Breast epithelium (tissue), 4 donors: ENCODE results near the gene CD247. TPM values are rescaled to one million over a fixed set of nuclear protein-coding genes. Genes with fewer than 3 reads are reported as not detected.

Experiments used
- DNase-seq, 2 donors: peaks; one replicate each; pipeline ENCODE4 v3.0.0-alpha.2; 2019; ENCODE audit warnings: low spot score in 2 of 2
- H3K27ac ChIP-seq, 2 donors: fragments of 200-600 bp; sonication (generic) in 1 of 2; one replicate each; pipeline ENCODE4 v1.5.1; 2016 to 2019; ENCODE audit warnings: mild to moderate bottlenecking in 1 of 2
- H3K27me3 ChIP-seq, 2 donors: fragments of 200-600 bp; sonication (generic) in 1 of 2; one replicate each; pipeline versions ENCODE4 v1.5.1 to v1.6.0; 2017 to 2019; ENCODE audit warnings: control low read depth in 1 of 2, mild to moderate bottlenecking in 1 of 2
- H3K36me3 ChIP-seq: fragments of 200-600 bp; one replicate; pipeline ENCODE4 v1.5.1; 2019
- H3K4me1 ChIP-seq, 2 donors: fragments of 200-600 bp; sonication (generic); one replicate each; pipeline ENCODE4 v1.5.1; 2016 to 2019; ENCODE audit warnings: control low read depth in 1 of 2
- H3K4me3 ChIP-seq, 3 donors: fragments of 200-600 bp; sonication (generic); 1 replicate in 2 of 3; 2 replicates in 1 of 3; pipeline ENCODE4 v1.5.1; 2016 to 2019; ENCODE audit warnings: mild to moderate bottlenecking in 3 of 3, moderate library complexity in 2 of 3
- H3K9me3 ChIP-seq, 2 donors: fragments of 200-600 bp; sonication (generic) in 1 of 2; one replicate each; pipeline ENCODE4 v1.5.1; 2016 to 2019; ENCODE audit warnings: control low read depth in 1 of 2
- POLR2A ChIP-seq: fragments of 450-650 bp; IDR thresholded peaks from one replicate; pipeline ENCODE4 v1.6.1; 2016; ENCODE audit warnings: antibody characterized with exemption, mild to moderate bottlenecking, moderate library complexity
- POLR2AphosphoS5 ChIP-seq, 3 donors: sonication (generic); formaldehyde crosslinking; IDR thresholded peaks; one replicate each; pipeline ENCODE4 v1.6.1; 2017; ENCODE audit warnings: antibody characterized with exemption in 3 of 3
- intact Hi-C: fragments of 100-400 bp; cut with DNase I; formaldehyde crosslinking; loops from one replicate; pipeline ENCODE4 v1.15.1; 2023; ENCODE audit warnings: low total_unique reads
- total RNA-seq, 3 donors: library from RNA; depleted of rRNA; stranded (reverse); fragments of >200 nt; gene quantifications; one replicate each; pipeline ENCODE4 v1.1.0, GENCODE V29; 2016
- TF ChIP-seq, protein P1 (sequence below), 3 donors: fragments of 450-650 bp; IDR thresholded peaks; one replicate each; pipeline ENCODE4 v1.5.1; 2016 to 2017; ENCODE audit warnings: antibody characterized with exemption in 3 of 3, mild to moderate bottlenecking in 3 of 3, moderate library complexity in 3 of 3

The CD247 gene
- total RNA-seq, 3 donors from 2014 or later = 0.80 to 2.0 (median 2.0) TPM

DNA sequence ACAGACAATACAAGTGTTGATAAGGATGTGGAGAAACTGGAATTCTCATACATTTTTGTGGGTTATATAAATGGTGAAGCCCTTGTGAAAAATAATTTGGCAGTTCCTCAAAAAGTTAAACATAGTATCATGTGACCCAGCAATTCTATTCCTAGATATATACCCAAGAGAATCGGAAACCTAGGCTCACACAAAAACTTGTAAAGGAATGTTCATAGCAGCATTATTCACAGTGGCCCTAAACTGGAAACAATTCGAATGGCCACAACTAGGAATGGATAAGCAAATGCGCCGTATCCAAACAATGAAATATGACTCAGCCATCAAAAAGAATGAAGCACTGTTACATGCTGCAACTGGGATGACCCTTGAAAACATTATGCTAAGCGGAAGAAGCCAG, 3.9 kb upstream of the CD247 start:
- no peaks in the 10 kb centered on the region for H3K36me3 ChIP-seq
- no peaks in the 10 kb centered on the region for H3K9me3 ChIP-seq
- TF ChIP-seq POLR2A = no peak
- TF ChIP-seq, protein P1, sequence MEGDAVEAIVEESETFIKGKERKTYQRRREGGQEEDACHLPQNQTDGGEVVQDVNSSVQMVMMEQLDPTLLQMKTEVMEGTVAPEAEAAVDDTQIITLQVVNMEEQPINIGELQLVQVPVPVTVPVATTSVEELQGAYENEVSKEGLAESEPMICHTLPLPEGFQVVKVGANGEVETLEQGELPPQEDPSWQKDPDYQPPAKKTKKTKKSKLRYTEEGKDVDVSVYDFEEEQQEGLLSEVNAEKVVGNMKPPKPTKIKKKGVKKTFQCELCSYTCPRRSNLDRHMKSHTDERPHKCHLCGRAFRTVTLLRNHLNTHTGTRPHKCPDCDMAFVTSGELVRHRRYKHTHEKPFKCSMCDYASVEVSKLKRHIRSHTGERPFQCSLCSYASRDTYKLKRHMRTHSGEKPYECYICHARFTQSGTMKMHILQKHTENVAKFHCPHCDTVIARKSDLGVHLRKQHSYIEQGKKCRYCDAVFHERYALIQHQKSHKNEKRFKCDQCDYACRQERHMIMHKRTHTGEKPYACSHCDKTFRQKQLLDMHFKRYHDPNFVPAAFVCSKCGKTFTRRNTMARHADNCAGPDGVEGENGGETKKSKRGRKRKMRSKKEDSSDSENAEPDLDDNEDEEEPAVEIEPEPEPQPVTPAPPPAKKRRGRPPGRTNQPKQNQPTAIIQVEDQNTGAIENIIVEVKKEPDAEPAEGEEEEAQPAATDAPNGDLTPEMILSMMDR (IDR thresholded peaks at IDR 0.05) = no peak
- no peak for TF ChIP-seq POLR2AphosphoS5 (IDR thresholded peaks at IDR 0.05)
- intact Hi-C loops = no loop called here
- no peak for DNase-seq
- H3K27me3 ChIP-seq = no peaks in the 10 kb centered on the region
- no peak overlapping the region for H3K27ac ChIP-seq
- no peaks in the 10 kb centered on the region for H3K4me1 ChIP-seq
- H3K4me3 ChIP-seq = no peak overlapping the region

DNA sequence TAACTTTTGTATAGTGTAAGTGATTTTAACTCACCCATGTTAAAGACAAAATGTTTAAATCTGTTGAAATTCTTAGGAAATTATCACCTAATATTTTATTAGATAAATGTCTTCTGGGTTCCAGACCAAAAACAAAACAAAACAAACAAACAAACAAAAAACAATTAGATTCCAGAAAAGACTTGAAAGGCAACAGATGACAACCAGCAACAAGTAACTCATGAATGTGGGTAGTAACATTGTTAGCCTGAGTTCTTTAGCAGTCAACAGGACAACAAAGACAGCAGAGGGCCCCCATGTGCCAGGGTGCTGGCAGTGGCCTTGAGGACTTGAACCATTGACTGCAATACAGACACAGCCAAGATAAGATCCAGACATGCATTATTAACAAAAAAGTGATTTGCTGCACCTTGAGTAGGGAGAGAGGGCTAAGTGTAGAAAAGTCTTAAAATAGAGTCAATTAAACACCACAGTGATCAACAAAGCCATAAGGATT, 2.4 kb upstream of the CD247 start:
- TF ChIP-seq, protein P1 (IDR thresholded peaks at IDR 0.05) = no peak
- TF ChIP-seq POLR2AphosphoS5 (IDR thresholded peaks at IDR 0.05) = no peak
- TF ChIP-seq POLR2A = no peak
- Histone ChIP-seq H3K9me3 (no peaks in the 10 kb centered on the region), H3K27me3 (no peaks in the 10 kb centered on the region), H3K4me3 (no peak overlapping the region), H3K36me3 (no peaks in the 10 kb centered on the region), H3K27ac (no peak overlapping the region), H3K4me1 (no peaks in the 10 kb centered on the region)
- intact Hi-C loops = no loop called here
- DNase-seq = no peak

DNA sequence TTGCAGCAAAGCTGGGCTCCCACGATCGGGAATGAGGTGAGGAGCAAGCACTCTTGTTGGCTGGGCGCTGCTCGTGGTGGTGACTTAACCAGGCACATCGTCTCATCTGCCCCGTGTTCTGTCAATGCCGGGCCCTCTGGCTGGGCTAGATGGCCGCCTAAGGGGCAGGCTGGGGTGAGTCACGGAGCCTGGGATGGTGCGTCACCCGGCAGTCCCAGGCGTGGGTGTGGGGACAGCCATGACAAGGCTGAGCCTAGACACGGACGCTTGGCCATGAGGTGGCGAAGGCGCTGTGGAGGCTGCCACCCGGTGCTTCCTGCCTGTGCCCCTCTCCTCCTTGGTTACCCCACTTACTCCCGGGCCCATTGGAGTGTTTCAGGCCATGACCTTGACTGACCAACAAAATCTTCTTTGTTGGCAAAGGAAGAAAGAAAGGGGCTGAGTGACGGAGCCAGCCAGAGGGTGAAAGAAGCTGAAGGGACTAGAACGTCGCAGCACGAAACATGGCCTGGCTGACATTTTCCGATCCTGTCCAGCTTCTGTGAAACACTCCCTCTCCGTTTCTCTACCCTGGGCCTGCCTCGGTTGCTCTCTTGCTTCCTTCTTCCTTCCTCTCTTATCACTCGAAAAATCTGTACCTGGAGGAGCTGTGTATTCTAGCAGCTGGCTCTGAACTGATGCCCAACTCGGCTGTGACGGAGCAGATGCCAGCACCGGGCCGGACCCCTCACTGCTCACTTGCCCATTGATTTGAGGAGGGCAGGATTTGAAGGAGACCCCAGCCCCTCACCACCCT, 596 bp downstream of the CD247 start:
- no peaks in the 10 kb centered on the region for H3K27me3 ChIP-seq
- intact Hi-C loops = no loop called here
- H3K27ac ChIP-seq = no peak overlapping the region
- TF ChIP-seq POLR2AphosphoS5 (IDR thresholded peaks at IDR 0.05) = no peak
- TF ChIP-seq, protein P1 (IDR thresholded peaks at IDR 0.05) = no peak
- TF ChIP-seq POLR2A = no peak
- DNase-seq = no peak
- no peaks in the 10 kb centered on the region for H3K36me3 ChIP-seq
- no peaks in the 10 kb centered on the region for H3K4me1 ChIP-seq
- H3K4me3 ChIP-seq = peak overlapping the region in 2 of 3 donors; percentile 11 to 22
- no peaks in the 10 kb centered on the region for H3K9me3 ChIP-seq

DNA sequence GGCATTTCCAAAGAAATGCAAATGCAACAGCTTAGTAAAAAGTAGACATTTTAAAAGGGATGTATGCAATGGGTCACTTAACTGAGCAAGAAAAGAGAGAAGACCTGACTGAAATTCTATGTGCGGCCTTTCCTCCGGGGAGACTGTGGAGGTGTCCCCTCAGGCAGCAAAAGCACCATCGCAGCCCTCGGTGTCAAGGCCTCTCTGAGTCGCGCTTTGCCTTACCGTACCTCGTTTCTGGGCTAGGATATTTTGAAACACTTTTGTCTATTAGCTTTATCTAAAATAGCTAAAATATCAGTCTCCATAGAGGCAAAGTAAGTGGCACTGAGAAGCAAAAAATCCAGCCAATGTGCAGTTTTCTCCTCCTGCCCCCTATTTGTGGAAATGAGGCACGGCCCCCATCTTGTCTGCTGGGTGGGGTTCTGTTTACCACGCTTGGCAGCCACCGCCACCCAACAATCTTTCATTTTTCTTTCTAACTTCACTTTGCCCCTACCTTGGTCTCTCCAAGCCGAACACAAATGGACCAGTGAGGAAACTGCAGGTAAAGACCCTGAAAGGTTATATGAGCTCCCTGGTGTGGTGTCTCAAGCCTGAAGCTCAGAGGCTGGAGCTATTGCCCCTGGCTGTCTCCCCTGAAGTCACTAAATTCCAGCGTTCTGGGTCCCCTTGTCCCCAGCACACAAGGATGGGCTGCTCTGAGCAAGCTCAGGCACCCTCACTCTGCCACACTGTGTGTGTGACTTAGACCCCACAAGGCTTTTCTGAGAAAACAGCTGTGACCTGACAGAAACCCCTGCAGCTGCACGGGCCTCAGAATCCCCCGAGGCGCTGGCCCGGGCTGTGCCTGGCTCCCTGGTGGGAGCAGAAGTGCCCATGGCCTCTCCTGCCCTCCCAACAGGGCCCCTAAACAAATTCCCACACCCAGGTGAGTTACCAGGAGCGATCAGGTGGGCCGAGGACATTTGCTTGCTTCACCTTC, 1.6 kb downstream of the CD247 start:
- no peak overlapping the region for H3K27ac ChIP-seq
- H3K4me3 ChIP-seq = peak overlapping the region in 1 of 3 donors; percentile 8
- DNase-seq = no peak

More for the DNA sequence above, 1.6 kb downstream of the CD247 start:
- H3K9me3 ChIP-seq = no peaks in the 10 kb centered on the region
- intact Hi-C loops = no loop called here
- no peaks in the 10 kb centered on the region for H3K4me1 ChIP-seq
- TF ChIP-seq POLR2A (no peak), POLR2AphosphoS5 (IDR thresholded peaks at IDR 0.05) (no peak)
- TF ChIP-seq, protein P1 (IDR thresholded peaks at IDR 0.05) = no peak
- no peaks in the 10 kb centered on the region for H3K27me3 ChIP-seq
- no peaks in the 10 kb centered on the region for H3K36me3 ChIP-seq
